CD4-positive, alpha-beta T cell treated with Interleukin-2 at 100 ng/mL for 4 hours (primary cell): ENCODE data around the gene PJA2.

ENCODE experiments used
- DNase-seq: peaks from one replicate; pipeline ENCODE4 v3.0.0-alpha.2; 2020; ENCODE audit warnings: low spot score

PJA2 gene

GRCh38 chr5:109350537-109351270 is 59.1 kb downstream of the PJA2 start:
- DNase-seq, result no peak

- no peak for DNase-seq
Observed at GRCh38 chr5:109349388-109349787, 60.4 kb downstream of the PJA2 start.

- DNase-seq, result no peak
Observed at GRCh38 chr5:109347252-109347888, 62.4 kb downstream of the PJA2 start.

GRCh38 chr5:109345699-109346098 is 64.1 kb downstream of the PJA2 start:
- DNase-seq, result no peak

- no peak for DNase-seq
Observed at GRCh38 chr5:109340351-109340750, 69.4 kb downstream of the PJA2 start.

GRCh38 chr5:109335114-109335513 is 74.7 kb downstream of the PJA2 start:
- DNase-seq, result no peak

- no peak for DNase-seq
Observed at GRCh38 chr5:109334056-109334455, 75.7 kb downstream of the PJA2 start.

GRCh38 chr5:109329333-109330237 is 80.2 kb downstream of the PJA2 start:
- no peak for DNase-seq

GRCh38 chr5:109328626-109329025 is 81.1 kb downstream of the PJA2 start:
- no peak for DNase-seq

GRCh38 chr5:109327570-109327969 is 82.2 kb downstream of the PJA2 start:
- DNase-seq, result no peak

GRCh38 chr5:109326919-109327318 is 82.9 kb downstream of the PJA2 start:
- no peak for DNase-seq

GRCh38 chr5:109325456-109325855 is 84.3 kb downstream of the PJA2 start:
- no peak for DNase-seq

GRCh38 chr5:109324931-109325330 is 84.8 kb downstream of the PJA2 start:
- no peak for DNase-seq

- no peak for DNase-seq
Observed at GRCh38 chr5:109324351-109324750, 85.4 kb downstream of the PJA2 start.

GRCh38 chr5:109322694-109323093 is 87.1 kb downstream of the PJA2 start:
- DNase-seq, result no peak

GRCh38 chr5:109319351-109319750 is 90.4 kb downstream of the PJA2 start:
- DNase-seq, result no peak

- no peak for DNase-seq
Observed at GRCh38 chr5:109318455-109319108, 91.2 kb downstream of the PJA2 start.

- DNase-seq, result no peak
Observed at GRCh38 chr5:109316634-109317033, 93.1 kb downstream of the PJA2 start.

GRCh38 chr5:109315245-109315644 is 94.5 kb downstream of the PJA2 start:
- no peak for DNase-seq

- DNase-seq, result no peak
Observed at GRCh38 chr5:109313127-109313526, 96.6 kb downstream of the PJA2 start.

GRCh38 chr5:109312695-109313094 is 97.1 kb downstream of the PJA2 start:
- no peak for DNase-seq

- no peak for DNase-seq
Observed at GRCh38 chr5:109310315-109310714, 99.5 kb downstream of the PJA2 start.
